TTC549 (cell line): ENCODE data around the gene CCNDBP1.
"Not testable (repeated sequence)": the region's sequence is repeated elsewhere in the genome, so short reads cannot be mapped to it uniquely, and the experiment has no call there.

Source experiments
- FAIRE-seq: peaks from 2 replicates; lab custom pipeline; 2012; peaks lifted over from hg19 to GRCh38; lab: Jason Lieb, UNC

Gene CCNDBP1

GRCh38 chr15:43194795-43195194, 9.6 kb downstream of the CCNDBP1 start:
- FAIRE-seq, result no peak

DNA sequence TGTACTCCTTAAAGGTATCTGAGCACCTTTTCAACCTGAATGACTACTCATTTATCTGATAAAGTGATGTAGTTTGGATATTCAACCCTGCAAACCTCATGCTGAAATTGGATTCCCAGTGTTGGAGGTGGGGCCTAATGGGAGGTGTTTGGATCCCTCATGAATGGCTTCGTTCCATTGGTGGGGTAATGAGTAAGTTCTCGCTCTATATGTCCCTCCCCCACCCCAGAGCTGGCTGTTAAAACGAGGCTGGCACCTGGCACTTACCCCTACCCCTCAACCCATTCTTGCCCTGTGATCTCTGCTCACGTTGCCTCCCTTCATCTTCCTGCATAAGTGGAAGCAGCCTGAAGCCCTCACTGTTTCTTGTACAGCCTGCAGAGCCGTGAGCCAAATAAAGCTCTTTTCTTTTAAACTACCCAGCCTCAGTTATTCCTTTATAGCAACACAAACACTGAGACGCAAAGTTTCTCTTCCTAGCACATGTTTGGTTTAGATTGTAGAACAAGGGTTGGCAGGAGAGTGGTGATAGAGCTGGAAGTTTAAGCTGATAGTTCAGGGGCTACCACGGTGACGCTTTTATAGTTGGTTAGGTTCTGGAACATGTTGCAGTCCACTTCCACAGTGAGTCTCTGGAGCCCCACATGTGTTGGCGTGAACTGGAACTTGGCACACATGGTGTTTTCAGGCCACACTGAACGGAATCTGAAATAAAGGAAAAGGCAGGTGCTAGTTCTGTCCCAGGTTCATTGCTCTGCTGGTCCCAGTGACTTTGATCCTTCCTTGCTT, 11.8 kb downstream of the CCNDBP1 start:
- no peak for FAIRE-seq

DNA sequence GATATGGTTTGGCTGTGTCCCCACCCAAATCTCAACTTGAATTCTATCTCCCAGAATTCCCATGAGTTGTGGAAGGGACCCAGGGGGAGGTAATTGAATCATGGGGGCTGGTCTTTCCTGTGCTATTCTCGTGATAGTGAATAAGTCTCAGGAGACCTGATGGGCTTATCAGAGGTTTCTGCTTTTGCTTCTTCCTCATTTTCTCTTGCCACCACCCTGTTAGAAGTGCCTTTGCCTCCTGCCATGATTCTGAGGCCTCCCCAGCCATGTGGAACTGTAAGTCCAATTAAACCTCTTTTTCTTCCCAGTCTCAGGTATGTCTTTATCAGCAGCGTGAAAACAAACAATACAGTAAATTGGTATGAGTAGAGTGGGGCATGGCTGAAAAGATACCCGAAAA, 12.6 kb downstream of the CCNDBP1 start:
- not testable (repeated sequence) for FAIRE-seq

DNA sequence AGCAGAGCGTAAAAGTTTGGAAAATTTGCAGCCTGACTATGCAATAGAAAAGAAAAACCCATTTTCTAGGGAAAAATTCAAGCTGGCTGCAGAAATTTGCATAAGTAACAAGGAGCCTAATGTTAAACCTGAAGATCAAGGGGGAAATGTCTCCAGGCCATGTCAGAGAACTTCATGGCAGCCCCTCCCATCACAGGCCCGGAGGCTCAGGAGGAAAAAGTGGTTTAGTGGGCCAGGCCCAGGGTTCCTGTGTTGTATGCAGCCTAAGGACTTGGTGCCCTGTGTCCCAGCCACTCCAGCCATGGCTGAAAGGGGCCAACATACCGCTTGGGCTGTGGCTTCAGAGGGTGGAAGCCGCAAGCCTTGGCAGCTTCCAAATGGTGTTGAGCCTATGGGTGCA, 13.4 kb downstream of the CCNDBP1 start:
- not testable (repeated sequence) for FAIRE-seq

GRCh38 chr15:43198992-43199391, 13.8 kb downstream of the CCNDBP1 start:
- no peak for FAIRE-seq

DNA sequence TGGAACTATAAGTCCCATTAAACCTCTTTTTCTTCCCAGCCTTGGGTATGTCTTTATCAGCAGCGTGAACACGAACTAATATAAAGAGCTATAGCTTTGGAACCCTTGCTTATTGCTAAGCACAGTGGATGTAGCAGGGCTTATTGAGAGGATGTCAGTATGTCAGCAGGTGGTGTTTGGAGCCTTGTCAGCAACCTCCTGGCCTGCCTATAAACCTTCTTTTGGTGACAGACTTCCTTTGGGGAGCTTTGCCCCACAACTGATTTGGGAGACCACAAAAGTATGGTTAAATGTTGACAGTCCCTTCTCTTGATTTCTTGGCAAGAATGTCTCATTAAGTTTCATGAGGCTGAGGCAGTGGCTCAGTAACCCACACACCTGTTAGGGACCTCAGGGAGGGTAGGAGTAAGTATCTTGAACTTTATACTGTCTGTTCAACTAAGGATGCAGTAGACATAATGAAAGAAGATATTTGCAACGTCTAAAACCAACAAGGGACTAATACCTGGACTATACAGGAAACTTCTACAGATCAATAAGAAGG, 14.8 kb downstream of the CCNDBP1 start:
- FAIRE-seq, result no peak

- no peak for FAIRE-seq
These were observed 19.1 kb downstream of the CCNDBP1 start for GRCh38 chr15:43204016-43204901.

- no peak for FAIRE-seq
These were observed 20.9 kb downstream of the CCNDBP1 start for GRCh38 chr15:43206054-43206453.

GRCh38 chr15:43207024-43207423, 21.8 kb downstream of the CCNDBP1 start:
- FAIRE-seq, result no peak

GRCh38 chr15:43208052-43209002, 23.1 kb downstream of the CCNDBP1 start:
- FAIRE-seq, result no peak

DNA sequence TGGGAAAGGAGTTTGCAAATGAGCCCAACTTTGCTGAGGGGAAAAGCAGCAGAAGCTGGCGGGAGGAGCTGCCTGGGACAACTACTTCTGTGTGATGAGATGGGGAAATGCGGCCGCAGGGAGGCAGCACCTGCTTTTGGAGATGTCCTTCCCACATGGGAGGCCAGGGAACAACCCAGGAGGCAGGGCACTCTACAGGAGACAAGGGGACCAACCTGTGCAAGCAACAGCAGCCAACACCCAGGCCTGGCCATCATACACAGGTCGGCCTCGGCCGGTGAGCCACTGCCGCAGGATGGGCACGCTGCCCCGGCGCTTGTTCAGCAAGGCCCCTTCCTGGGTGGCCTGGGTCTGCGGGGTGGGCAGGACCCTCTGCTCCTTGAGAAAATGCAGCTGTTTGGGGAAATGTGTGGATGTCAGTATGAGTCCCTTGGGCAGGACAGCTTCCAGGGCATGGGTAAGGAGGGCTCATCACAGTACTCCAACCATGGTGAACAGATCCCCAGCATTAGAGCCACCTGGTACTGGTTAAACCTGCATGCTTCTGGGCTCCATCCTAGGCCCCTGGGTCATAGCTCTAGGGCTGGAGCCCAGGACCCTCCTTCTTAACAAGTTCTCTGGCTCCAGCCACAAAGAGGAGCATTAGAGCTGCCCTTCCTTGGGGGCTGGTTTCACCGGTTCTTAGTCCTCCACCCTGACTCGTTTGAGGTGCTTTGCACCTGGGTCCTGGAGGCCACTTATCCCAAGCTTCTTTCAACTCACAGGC, 24.0 kb downstream of the CCNDBP1 start:
- FAIRE-seq, result no peak

DNA sequence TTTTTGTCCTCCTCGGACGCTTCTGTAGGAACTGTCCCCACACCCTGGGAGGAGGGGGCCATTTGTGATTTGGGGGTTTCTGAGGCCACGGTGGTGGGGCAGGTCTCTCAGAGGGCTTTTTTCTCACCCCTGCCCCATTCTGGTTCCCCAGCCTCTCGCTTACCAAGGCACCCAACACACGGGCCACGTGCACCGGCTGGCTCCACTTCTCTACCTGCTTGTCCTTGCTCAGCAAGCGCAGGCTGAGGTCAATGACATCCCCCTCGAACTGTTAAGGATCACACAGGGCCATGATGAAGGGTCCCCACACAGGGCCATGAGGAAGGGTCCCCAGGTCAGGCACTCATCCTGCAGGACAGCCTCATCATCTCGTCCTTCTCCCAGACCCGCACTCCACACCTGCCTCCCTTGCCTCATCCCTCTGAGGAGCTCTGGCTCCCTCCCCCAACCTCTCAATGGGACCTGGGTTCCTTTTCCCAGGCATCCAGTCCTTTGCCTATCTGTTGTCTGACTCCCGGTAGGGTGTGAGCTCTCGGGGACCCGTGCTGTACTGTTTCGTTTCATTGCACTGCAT, 25.1 kb downstream of the CCNDBP1 start:
- FAIRE-seq, result no peak

DNA sequence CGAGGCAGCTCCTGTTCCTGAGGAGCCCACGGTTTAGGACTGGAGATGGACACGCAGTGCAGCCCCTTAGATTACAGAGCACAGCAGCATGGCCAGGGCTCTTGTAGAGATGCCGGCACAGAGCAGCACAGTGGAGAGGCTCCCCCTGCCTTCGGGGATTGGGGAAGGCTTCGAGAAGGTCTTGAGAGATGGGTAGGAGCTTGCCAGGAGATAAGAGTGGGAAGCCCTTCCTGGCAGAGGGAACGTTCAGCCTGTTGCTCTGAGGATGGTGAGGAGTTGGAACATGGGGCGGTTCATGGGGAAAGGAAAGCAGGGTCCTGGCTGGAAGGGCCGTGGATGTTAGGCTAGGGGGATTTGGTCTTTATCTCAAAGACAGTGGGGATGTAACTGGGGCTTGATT, 25.6 kb downstream of the CCNDBP1 start:
- FAIRE-seq, result no peak

DNA sequence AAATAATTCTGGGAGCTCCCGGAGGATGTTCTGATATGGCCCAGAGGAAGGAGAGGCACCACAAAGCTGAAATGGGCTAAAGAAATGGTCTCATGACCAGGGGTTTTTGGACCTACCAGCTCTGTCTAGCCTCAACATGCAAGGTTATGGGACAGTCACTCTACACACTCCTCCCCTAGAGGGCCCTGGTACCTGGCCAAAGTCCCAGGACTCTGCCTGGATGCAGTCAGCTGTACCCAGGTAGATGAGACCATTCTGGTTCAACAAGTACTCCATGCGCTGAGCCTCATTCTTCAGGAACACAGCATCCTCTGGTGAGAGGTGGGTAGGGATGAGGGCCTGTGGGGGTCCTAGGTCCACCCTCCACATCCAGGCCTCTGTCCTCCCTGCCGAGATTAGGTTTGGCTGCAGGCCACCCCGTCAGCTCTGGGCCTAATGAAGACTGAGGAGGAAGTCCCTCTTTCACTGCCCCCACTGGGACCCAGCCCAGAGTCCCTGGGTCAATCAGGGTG, 26.1 kb downstream of the CCNDBP1 start:
- FAIRE-seq, result no peak

DNA sequence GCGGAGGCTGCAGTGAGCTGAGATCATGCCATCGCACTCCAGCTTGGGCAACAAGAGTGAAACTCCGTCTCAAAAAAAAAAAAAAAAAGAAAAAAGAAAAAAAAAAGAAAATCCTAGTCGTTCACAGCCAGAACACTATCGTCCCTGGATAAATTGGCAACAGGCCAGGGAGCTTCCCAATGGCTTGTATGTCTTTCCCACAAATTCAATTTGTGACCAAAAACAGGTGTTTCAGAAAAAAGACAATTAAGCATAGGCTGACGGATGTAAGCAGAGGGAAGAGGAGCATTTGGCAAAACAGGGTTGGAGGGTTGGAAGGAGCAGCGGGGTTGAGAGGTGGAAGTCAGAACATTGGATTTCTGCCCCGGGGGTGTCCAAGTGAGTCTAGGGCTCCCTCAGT, 27.1 kb downstream of the CCNDBP1 start:
- FAIRE-seq, result no peak

DNA sequence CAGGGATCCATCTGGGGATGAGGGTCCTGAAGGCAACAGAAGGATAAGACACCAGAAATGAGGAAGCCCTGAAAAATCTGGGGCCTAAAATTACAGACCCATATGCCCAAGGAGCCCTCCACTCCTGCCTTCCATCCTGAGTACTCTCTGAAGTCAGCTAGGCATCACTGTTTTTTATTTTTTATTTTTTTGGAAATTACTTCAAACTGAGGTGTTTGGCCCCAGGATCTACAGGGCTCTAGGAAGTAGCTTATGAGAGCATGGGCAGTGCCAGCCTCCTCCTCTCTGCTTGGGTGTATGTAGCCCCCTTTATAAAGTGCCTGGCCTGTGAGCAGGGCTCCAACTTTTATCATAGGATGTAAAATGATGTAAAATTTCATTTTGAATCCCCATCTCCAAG, 27.7 kb downstream of the CCNDBP1 start:
- no peak for FAIRE-seq

- no peak for FAIRE-seq
These were observed 28.3 kb downstream of the CCNDBP1 start for GRCh38 chr15:43213466-43213865.

DNA sequence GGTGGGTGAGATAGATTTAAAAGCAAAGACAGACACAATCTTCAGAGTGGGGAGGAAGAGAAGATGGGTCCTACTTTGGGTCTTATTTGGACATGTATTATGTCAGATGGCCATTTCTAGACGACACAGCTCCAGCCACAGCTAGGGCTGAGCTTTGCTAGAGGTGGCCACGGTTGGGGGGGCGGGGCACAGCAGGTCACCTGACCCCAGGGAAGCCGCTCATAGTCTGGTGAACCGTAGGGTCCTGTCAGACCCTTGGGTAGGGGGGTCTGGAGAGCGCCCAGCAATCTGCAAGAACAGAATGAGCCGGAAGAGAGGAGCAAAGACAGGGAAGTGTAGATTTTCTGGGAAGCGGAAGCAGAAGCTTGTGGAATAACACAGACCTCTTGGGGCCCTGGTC, 29.0 kb downstream of the CCNDBP1 start:
- FAIRE-seq, result no peak

DNA sequence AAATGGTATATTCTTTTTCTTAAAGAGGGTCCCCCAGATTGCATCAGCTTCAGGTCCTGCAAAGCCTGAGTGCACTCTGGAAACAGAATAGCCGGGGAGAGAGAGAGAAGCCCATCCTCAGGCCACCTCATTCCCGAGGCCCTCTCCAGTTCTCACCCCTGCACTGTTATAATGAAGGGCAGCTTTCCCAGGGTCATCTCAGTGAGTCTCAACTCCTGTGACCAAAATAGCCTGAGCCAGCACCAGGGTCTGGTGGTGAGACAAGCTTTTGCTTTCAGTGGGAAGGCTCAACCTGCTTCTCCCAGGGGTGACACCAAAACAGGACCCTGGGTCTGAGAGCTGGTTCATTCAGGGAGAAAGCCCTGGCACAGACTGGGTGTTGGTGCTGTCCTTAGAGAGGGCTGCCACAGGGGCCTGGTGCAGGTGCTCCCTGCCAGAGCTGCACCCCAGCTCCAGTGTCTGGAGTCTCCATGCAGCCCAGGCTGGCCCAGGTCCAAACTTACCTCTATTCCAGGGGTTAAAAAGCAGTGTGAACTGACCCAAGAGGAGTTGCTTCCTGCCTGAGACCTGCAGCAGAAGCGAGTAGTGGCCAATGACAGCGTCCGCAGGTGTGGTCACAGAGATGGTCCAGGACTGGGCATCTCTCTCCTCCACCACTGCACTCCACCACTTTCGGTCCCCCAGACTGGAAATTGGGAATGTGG, 29.5 kb downstream of the CCNDBP1 start:
- FAIRE-seq, result no peak

GRCh38 chr15:43215961-43216360, 30.8 kb downstream of the CCNDBP1 start:
- FAIRE-seq, result no peak
